PC-3 (cell line): ENCODE measurements around the gene RHCE. TPM values are rescaled to one million over a fixed set of nuclear protein-coding genes. Genes with fewer than 3 reads are reported as not detected.
A peak's percentile ranks its signal among the peaks of the same experiment; 100 is the strongest.

Experiments
- ATAC-seq: fragments of 200-7000 bp; cut with Tn5 transposase; 2 replicates; pipeline ENCODE4 v1.9.1; 2020; ENCODE audit warnings: mild to moderate bottlenecking, moderate library complexity
- BruUV-seq: library from RNA; stranded (reverse); fragments of 400-500 nt; replicated peaks from 2 replicates; lab custom pipeline; 2021; lab: Mats Ljungman, UMichigan
- CTCF ChIA-PET: fragments of 300-600 bp; sonication (Branson Sonifier 250); formaldehyde crosslinking; loops from one replicate; lab custom pipeline; 2022; ENCODE audit warnings: antibody characterized with exemption; lab: Charles Lee
- POLR2A ChIA-PET: fragments of 300-600 bp; sonication (Branson Sonifier 250); formaldehyde crosslinking; loops from one replicate; lab custom pipeline; 2022; ENCODE audit warnings: antibody characterized with exemption; ENCODE audit not compliant: unreplicated experiment; lab: Charles Lee
- DNase-seq: peaks from one replicate; pipeline ENCODE4 v3.0.0-alpha.2; 2015
- H2AFZ ChIP-seq: fragments of 300-600 bp; sonication (generic); 2 replicates; pipeline ENCODE4 v1.6.0; 2016; ENCODE audit warnings: antibody characterized with exemption, low read length
- H3F3A ChIP-seq: fragments of 300-600 bp; sonication (generic); one replicate; pipeline ENCODE4 v1.6.0; 2017; ENCODE audit warnings: antibody characterized with exemption, low read length, control low read depth, mild to moderate bottlenecking; ENCODE audit not compliant: unreplicated experiment
- H3K27ac ChIP-seq: fragments of 300-600 bp; sonication (generic); 2 replicates; pipeline ENCODE4 v1.5.1; 2016; ENCODE audit warnings: mild to moderate bottlenecking, low read length
- H3K27me3 ChIP-seq: fragments of 300-600 bp; sonication (generic); 2 replicates; pipeline ENCODE4 v1.6.1; 2016; ENCODE audit warnings: low read length, mixed read lengths
- H3K36me3 ChIP-seq: fragments of 300-600 bp; sonication (generic); 2 replicates; pipeline ENCODE4 v1.6.1; 2016; ENCODE audit warnings: low read depth, mixed run types, low read length, mixed read lengths
- H3K4me1 ChIP-seq: fragments of 300-600 bp; sonication (generic); 2 replicates; pipeline ENCODE4 v1.5.1; 2016; ENCODE audit warnings: low read length; ENCODE audit not compliant: insufficient read depth
- H3K4me2 ChIP-seq: fragments of 300-600 bp; sonication (generic); 2 replicates; pipeline ENCODE4 v1.6.0; 2016; ENCODE audit warnings: low read length
- H3K4me3 ChIP-seq: fragments of 300-600 bp; sonication (generic); 2 replicates; pipeline ENCODE4 v1.5.1; 2016; ENCODE audit warnings: mild to moderate bottlenecking, low read length, mixed read lengths
- H3K79me2 ChIP-seq: fragments of 300-600 bp; sonication (generic); 2 replicates; pipeline ENCODE4 v1.6.1; 2017; ENCODE audit warnings: low read length, mixed read lengths
- H3K9ac ChIP-seq: fragments of 300-600 bp; sonication (generic); 2 replicates; pipeline ENCODE4 v1.6.0; 2016; ENCODE audit warnings: mild to moderate bottlenecking, low read length
- H3K9me2 ChIP-seq: fragments of 300-600 bp; sonication (generic); replicated peaks from 2 replicates; pipeline ENCODE4 v1.6.1; 2016; ENCODE audit warnings: mixed run types, low read length, mixed read lengths
- H3K9me3 ChIP-seq: fragments of 300-600 bp; sonication (generic); 2 replicates; pipeline ENCODE4 v1.6.1; 2016; ENCODE audit warnings: low read length, mixed read lengths
- H4K20me1 ChIP-seq: fragments of 300-600 bp; sonication (generic); 2 replicates; pipeline ENCODE4 v1.6.1; 2016; ENCODE audit warnings: low read length, mixed read lengths
- CTCF ChIP-seq: fragments of 300-600 bp; sonication (generic); conservative IDR thresholded peaks from 2 replicates; pipeline ENCODE4 v1.5.1; 2017; ENCODE audit warnings: antibody characterized with exemption, low read depth, mild to moderate bottlenecking, low read length
- EZH2 ChIP-seq: fragments of 300-600 bp; sonication (generic); IDR thresholded peaks from one replicate; pipeline ENCODE4 v1.6.1; 2017; ENCODE audit warnings: antibody characterized with exemption, mild to moderate bottlenecking, low read length; ENCODE audit not compliant: unreplicated experiment
- EZH2phosphoT487 ChIP-seq: fragments of 300-600 bp; sonication (generic); IDR thresholded peaks from 2 replicates; pipeline ENCODE4 v1.6.1; 2018; ENCODE audit warnings: mild to moderate bottlenecking, antibody characterized with exemption, low read length, borderline replicate concordance
- intact Hi-C: fragments of 100-400 bp; cut with micrococcal nuclease; formaldehyde crosslinking; loops from 2 replicates; pipeline ENCODE4 v1.9.0; 2023
- total RNA-seq: library from RNA; depleted of rRNA; stranded (reverse); fragments of >200 nt; gene quantifications from 2 replicates; pipeline ENCODE4 v1.2.3, GENCODE V29; 2014

RHCE gene
- total RNA-seq, 1 experiment from 2014 or later, result 1.1 TPM

- H3K9me3 ChIP-seq, result no peaks in the 10 kb centered on the region
- TF ChIP-seq EZH2phosphoT487 (no peak), CTCF (no peak), EZH2 (no peak)
- intact Hi-C loops, result no loop called here
- no peak overlapping the region for H2AFZ ChIP-seq
- ATAC-seq, result peak; percentile 76
- peak; percentile 52 for DNase-seq
- ChIA-PET CTCF (no interaction called here), POLR2A (no interaction called here)
- BruUV-seq, result no TSS peak
- H3K36me3 ChIP-seq, result peaks cover 8% of the 10 kb centered on the region
- H3K4me2 ChIP-seq, result no peak overlapping the region
- peaks cover 21% of the 10 kb centered on the region for H3K4me1 ChIP-seq
- peaks cover 23% of the 10 kb centered on the region; the same call in 1 of the 2 replicates for H4K20me1 ChIP-seq
- no peak overlapping the region for H3K27ac ChIP-seq
- no peak overlapping the region for H3K4me3 ChIP-seq
- peaks cover 56% of the 10 kb centered on the region for H3K79me2 ChIP-seq
- no peak overlapping the region for H3K9ac ChIP-seq
- H3K9me2 ChIP-seq, result no peaks in the 10 kb centered on the region
- H3K27me3 ChIP-seq, result no peaks in the 10 kb centered on the region
- no peaks in the 10 kb centered on the region for H3F3A ChIP-seq
Observed at GRCh38 chr1:25343872-25344271, 76.8 kb downstream of the RHCE start.

- no peak overlapping the region for H3K4me3 ChIP-seq
- H3K27ac ChIP-seq, result no peak overlapping the region
- ChIA-PET POLR2A (no interaction called here), CTCF (no interaction called here)
- intact Hi-C loops, result no loop called here
- no peaks in the 10 kb centered on the region for H3K9me3 ChIP-seq
- no peak for DNase-seq
- peaks cover 23% of the 10 kb centered on the region; the same call in 1 of the 2 replicates for H4K20me1 ChIP-seq
- H3K4me1 ChIP-seq, result peaks cover 21% of the 10 kb centered on the region
- no peaks in the 10 kb centered on the region for H3F3A ChIP-seq
- H3K9ac ChIP-seq, result no peak overlapping the region
- no peak overlapping the region for H3K4me2 ChIP-seq
- peaks cover 8% of the 10 kb centered on the region for H3K36me3 ChIP-seq
- peaks cover 61% of the 10 kb centered on the region for H3K79me2 ChIP-seq
- no peak for ATAC-seq
- no peaks in the 10 kb centered on the region for H3K27me3 ChIP-seq
- TF ChIP-seq EZH2, result no peak
- no peak for TF ChIP-seq EZH2phosphoT487
- TF ChIP-seq CTCF, result no peak
- no peaks in the 10 kb centered on the region for H3K9me2 ChIP-seq
- BruUV-seq, result no TSS peak
- no peak overlapping the region for H2AFZ ChIP-seq
Observed at GRCh38 chr1:25342846-25343245, 77.8 kb downstream of the RHCE start.

- H3K27ac ChIP-seq, result no peak overlapping the region
- no peaks in the 10 kb centered on the region for H3K9me3 ChIP-seq
- H3K9me2 ChIP-seq, result no peaks in the 10 kb centered on the region
- DNase-seq (no peak), ATAC-seq (no peak)
- POLR2A ChIA-PET, result no interaction called here
- H3K9ac ChIP-seq, result no peak overlapping the region
- CTCF ChIA-PET, result no interaction called here
- H3K79me2 ChIP-seq, result peaks cover 64% of the 10 kb centered on the region
- no peak overlapping the region for H2AFZ ChIP-seq
- H3K4me1 ChIP-seq, result peaks cover 21% of the 10 kb centered on the region
- no peaks in the 10 kb centered on the region for H3F3A ChIP-seq
- intact Hi-C loops, result no loop called here
- TF ChIP-seq EZH2phosphoT487 (no peak), EZH2 (no peak), CTCF (no peak)
- peaks cover 8% of the 10 kb centered on the region for H3K36me3 ChIP-seq
- peaks cover 23% of the 10 kb centered on the region; the same call in 1 of the 2 replicates for H4K20me1 ChIP-seq
- H3K4me2 ChIP-seq, result no peak overlapping the region
- no peaks in the 10 kb centered on the region for H3K27me3 ChIP-seq
- no TSS peak for BruUV-seq
- no peak overlapping the region for H3K4me3 ChIP-seq
Observed at GRCh38 chr1:25341746-25342145, 78.9 kb downstream of the RHCE start.
